ENCODE results near the gene RPL22L1.
A peak's percentile ranks its signal among the peaks of the same experiment; 100 is the strongest.
"Not testable (repeated sequence)": the region's sequence is repeated elsewhere in the genome, so short reads cannot be mapped to it uniquely, and the experiment has no call there.

RPL22L1 gene

GRCh38 chr3:170829546-170830272, 40.3 kb downstream of the RPL22L1 start:
- no peak for DNase-seq (ENCODE audit: low spot score)

- no peak for DNase-seq (ENCODE audit: low spot score)
Measured at GRCh38 chr3:170826047-170826446, 43.9 kb downstream of the RPL22L1 start.

- not testable (repeated sequence) for DNase-seq (ENCODE audit: low spot score)
Measured at GRCh38 chr3:170823562-170823961, 46.4 kb downstream of the RPL22L1 start.

GRCh38 chr3:170818325-170818724, 51.7 kb downstream of the RPL22L1 start:
- DNase-seq (ENCODE audit: low spot score): not testable (repeated sequence)

GRCh38 chr3:170817471-170817870, 52.5 kb downstream of the RPL22L1 start:
- DNase-seq (ENCODE audit: low spot score): not testable (repeated sequence)

GRCh38 chr3:170816841-170817240, 53.2 kb downstream of the RPL22L1 start:
- DNase-seq (ENCODE audit: low spot score): no peak

- no peak for DNase-seq (ENCODE audit: low spot score)
Measured at GRCh38 chr3:170816341-170816740, 53.7 kb downstream of the RPL22L1 start.

GRCh38 chr3:170815936-170816335, 54.1 kb downstream of the RPL22L1 start:
- no peak for DNase-seq (ENCODE audit: low spot score)

- DNase-seq (ENCODE audit: low spot score): peak; percentile 81
Measured at GRCh38 chr3:170815340-170815739, 54.7 kb downstream of the RPL22L1 start.

Measured in SW480 (cell line).